Vagina (tissue), 2 donors: ENCODE data around the gene MARK3.

Experiments used
- POLR2AphosphoS5 ChIP-seq, 2 donors: sonication (generic); formaldehyde crosslinking; IDR thresholded peaks; one replicate each; pipeline ENCODE4 v1.9.0; 2017; ENCODE audit warnings: antibody characterized with exemption in 2 of 2, mild to moderate bottlenecking in 2 of 2, low read depth in 1 of 2; ENCODE audit not compliant: insufficient read depth in 1 of 2
- TF ChIP-seq, protein P1 (sequence below), 3 experiments: fragments of 450-650 bp in 2 of 3; fragments of 200-600 bp in 1 of 3; sonication (generic) in 1 of 3; IDR thresholded peaks; one replicate each; pipeline ENCODE4 v1.5.1; 2017 to 2019; ENCODE audit warnings: antibody characterized with exemption in 3 of 3, mild to moderate bottlenecking in 2 of 3, moderate library complexity in 2 of 3

DNA sequence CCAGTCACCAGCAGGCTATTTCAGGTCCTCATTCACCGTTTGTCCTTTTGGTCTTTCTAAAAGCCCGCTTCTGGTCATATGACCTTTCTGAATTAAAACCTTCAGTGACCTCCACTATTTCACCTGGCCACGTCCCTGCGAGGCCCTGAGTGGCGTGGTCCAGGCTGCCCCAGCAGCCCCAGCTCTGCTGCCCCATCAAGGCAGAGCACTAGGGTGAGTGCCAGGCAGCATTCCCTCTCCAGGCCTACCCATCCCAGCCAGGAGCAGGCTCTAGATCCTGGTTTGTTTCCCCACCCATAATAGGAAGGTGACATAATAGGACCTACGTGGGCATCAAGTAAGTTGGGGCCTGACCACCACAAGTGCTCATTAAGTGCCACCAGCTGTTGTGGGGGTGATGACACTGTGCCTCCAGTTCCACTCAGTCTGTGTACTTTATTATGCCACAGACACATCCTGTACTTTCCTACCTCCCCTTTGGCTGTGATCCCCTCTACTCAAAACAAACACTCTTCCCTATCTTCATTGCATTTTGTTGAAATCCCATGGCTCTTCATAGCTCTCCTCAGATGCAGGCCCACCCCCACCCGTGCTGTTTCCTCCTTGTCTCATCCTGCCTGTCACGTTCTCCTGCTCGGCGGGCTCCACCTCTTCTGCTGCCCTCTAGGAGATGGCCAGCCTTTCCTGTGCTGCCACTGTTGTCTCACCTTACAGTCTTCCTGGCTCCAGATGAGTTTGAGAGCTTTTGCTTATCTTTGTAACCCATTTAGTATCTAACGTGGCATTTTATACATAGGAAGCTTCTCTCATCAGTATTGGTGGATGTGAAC is 116.0 kb downstream of the MARK3 start:
- TF ChIP-seq POLR2AphosphoS5 (IDR thresholded peaks at IDR 0.05; ENCODE audit: insufficient read depth in 1 of 2, low read depth in 1 of 2), result no peak
- TF ChIP-seq, protein P1, sequence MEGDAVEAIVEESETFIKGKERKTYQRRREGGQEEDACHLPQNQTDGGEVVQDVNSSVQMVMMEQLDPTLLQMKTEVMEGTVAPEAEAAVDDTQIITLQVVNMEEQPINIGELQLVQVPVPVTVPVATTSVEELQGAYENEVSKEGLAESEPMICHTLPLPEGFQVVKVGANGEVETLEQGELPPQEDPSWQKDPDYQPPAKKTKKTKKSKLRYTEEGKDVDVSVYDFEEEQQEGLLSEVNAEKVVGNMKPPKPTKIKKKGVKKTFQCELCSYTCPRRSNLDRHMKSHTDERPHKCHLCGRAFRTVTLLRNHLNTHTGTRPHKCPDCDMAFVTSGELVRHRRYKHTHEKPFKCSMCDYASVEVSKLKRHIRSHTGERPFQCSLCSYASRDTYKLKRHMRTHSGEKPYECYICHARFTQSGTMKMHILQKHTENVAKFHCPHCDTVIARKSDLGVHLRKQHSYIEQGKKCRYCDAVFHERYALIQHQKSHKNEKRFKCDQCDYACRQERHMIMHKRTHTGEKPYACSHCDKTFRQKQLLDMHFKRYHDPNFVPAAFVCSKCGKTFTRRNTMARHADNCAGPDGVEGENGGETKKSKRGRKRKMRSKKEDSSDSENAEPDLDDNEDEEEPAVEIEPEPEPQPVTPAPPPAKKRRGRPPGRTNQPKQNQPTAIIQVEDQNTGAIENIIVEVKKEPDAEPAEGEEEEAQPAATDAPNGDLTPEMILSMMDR (IDR thresholded peaks at IDR 0.05), result no peak
